Left renal cortex interstitium (tissue), 4 donors: ENCODE data around the gene MN1. TPM values are rescaled to one million over a fixed set of nuclear protein-coding genes. Genes with fewer than 3 reads are reported as not detected.

Experiments
- polyA plus RNA-seq, 4 donors: library from polyadenylated mRNA; unstranded; fragments of 120-200 nt; gene quantifications; one replicate each; pipeline ENCODE4 v1.2.1, GENCODE V29; 2013; ENCODE audit not compliant: insufficient read length in 4 of 4

MN1 gene
- polyA plus RNA-seq, 4 donors = 7.8 to 10.4 (median 9.6) TPM

Other genes with a start within 250 kb of the MN1 start
- gene PITPNB, start 117.5 kb upstream of the MN1 start, polyA plus RNA-seq = 10 to 100 TPM; 54.2 to 75.0 (median 63.4) TPM